Motor neuron (in vitro differentiated cells): ENCODE results near the gene TBC1D12. TPM values are rescaled to one million over a fixed set of nuclear protein-coding genes. Genes with fewer than 3 reads are reported as not detected.

Source experiments
- ATAC-seq, 8 experiments: fragments of 200-7000 bp; cut with Tn5 transposase; replicated peaks in 6 of 8; 2 replicates each; pipeline ENCODE4 v1.8.0; 2021; ENCODE audit warnings: mild to moderate bottlenecking in 8 of 8, moderate library complexity in 8 of 8
- H3K27ac ChIP-seq, 2 donors: fragments of 250-450 bp; sonication (Bioruptor Pico); 2 replicates each; pipeline ENCODE4 v1.9.0; 2021; ENCODE audit warnings: antibody characterized with exemption in 2 of 2, mild to moderate bottlenecking in 2 of 2, moderate library complexity in 1 of 2
- H3K4me1 ChIP-seq, 2 donors: fragments of 250-450 bp; sonication (Bioruptor Pico); replicated peaks in 1 of 2; 2 replicates each; pipeline ENCODE4 v1.6.1; 2021; ENCODE audit warnings: antibody characterized with exemption in 2 of 2, mild to moderate bottlenecking in 2 of 2, moderate library complexity in 1 of 2
- H3K4me3 ChIP-seq, 5 donors: fragments of 250-450 bp; sonication (Bioruptor Pico); 2 replicates each; pipeline ENCODE4 v1.9.0; 2021; ENCODE audit warnings: antibody characterized with exemption in 5 of 5, mild to moderate bottlenecking in 5 of 5, moderate library complexity in 4 of 5
- WGBS, 10 experiments: fragments of 450-650 bp; shearing (Covaris generic); methylation state at CpG; one replicate each; pipeline ENCODE4 v1.0.0; 2022; 5-methylcytosine and 5-hydroxymethylcytosine counted together
- in situ Hi-C, 9 experiments: fragments of 400-800 bp; cut with MboI; loops; one replicate each; pipeline ENCODE4 v1.15.0; 2021; ENCODE audit warnings: low sequenced_read_pairs in 9 of 9, low pct_unique_long_range_greater_than_20kb in 2 of 9; ENCODE audit not compliant: unreplicated experiment in 9 of 9
- total RNA-seq, 8 experiments: library from RNA; unstranded; fragments of 300-600 nt; gene quantifications; 2 replicates each; pipeline versions ENCODE4 v1.2.3 to v1.2.4, GENCODE V29; 2022

The TBC1D12 gene
- total RNA-seq = 10 to 100 TPM in 5 of 8 experiments, 1 to 10 TPM in 3; 8.3 to 17.0 (median 12.2) TPM

- in situ Hi-C loops = no loop called here
Measured at GRCh38 chr10:94402204-94402842, at the start of gene TBC1D12. TBC1D12 (plus strand) TSS chr10:94402541; CDS start chr10:94402614, 73 bp downstream.

GRCh38 chr10:94353336-94353735, 49.0 kb upstream of the TBC1D12 start:
- Histone ChIP-seq H3K4me3 (no peak overlapping the region), H3K4me1 (no peaks in the 10 kb centered on the region), H3K27ac (no peak overlapping the region)
- in situ Hi-C loops = no loop called here
- WGBS, 10 experiments = 87 to 100% (median 97%) methylated on average over 3 of the region's 3 CpGs; no CpG with 5 or more reads in 7 of the 10 experiments
- no peak for ATAC-seq

More at GRCh38 chr10:94402204-94402842, at the start of gene TBC1D12:
- Histone ChIP-seq H3K4me1 (peaks cover 7 to 20% of the 10 kb centered on the region in 2 donors), H3K27ac (peak within 1 kb of the TSS; percentile 83 to 86), H3K4me3 (peak within 1 kb of the TSS; percentile 87 to 100 (median 97))
- ATAC-seq = peak; percentile 81 to 94 (median 92)
- WGBS, 10 experiments = 0 to 5% (median 0%) methylated on average over 1 to 12 of the region's 56 CpGs; no CpG with 5 or more reads in 5 of the 10 experiments

- in situ Hi-C loops = no loop called here
- ATAC-seq = no peak
- WGBS, 10 experiments = 80 to 100% (median 100%) methylated on average over 1 to 2 of the region's 2 CpGs; no CpG with 5 or more reads in 1 of the 10 experiments
Measured at GRCh38 chr10:94355841-94356240, 46.5 kb upstream of the TBC1D12 start.

GRCh38 chr10:94357193-94357592, 45.1 kb upstream of the TBC1D12 start:
- 83 to 100% (median 97%) methylated on average over 1 to 3 of the region's 3 CpGs; no CpG with 5 or more reads in 3 of the 10 experiments for WGBS, 10 experiments
- no peak overlapping the region for H3K27ac ChIP-seq
- in situ Hi-C loops = no loop called here
- ATAC-seq = no peak
- H3K4me1 ChIP-seq = peaks cover 6 to 8% of the 10 kb centered on the region in 2 donors
- no peak overlapping the region for H3K4me3 ChIP-seq

More at GRCh38 chr10:94355841-94356240, 46.5 kb upstream of the TBC1D12 start:
- Histone ChIP-seq H3K4me3 (no peak overlapping the region), H3K4me1 (no peaks in the 10 kb centered on the region), H3K27ac (no peak overlapping the region)

- Histone ChIP-seq H3K4me1 (peaks cover 10 to 11% of the 10 kb centered on the region in 2 donors), H3K4me3 (no peak overlapping the region), H3K27ac (no peak overlapping the region)
- in situ Hi-C loops = no loop called here
- WGBS, 10 experiments = 0 to 69% (median 38%) methylated on average over 2 of the region's 2 CpGs; no CpG with 5 or more reads in 2 of the 10 experiments
- ATAC-seq = peak in 2 of 8 experiments; percentile 13 to 14
Measured at GRCh38 chr10:94358480-94358879, 43.9 kb upstream of the TBC1D12 start.

- no peak overlapping the region for H3K27ac ChIP-seq
- in situ Hi-C loops = no loop called here
Measured at GRCh38 chr10:94361171-94361794, 41.1 kb upstream of the TBC1D12 start.

GRCh38 chr10:94362360-94363250, 39.7 kb upstream of the TBC1D12 start, which contains the start of gene NOC3L:
NOC3L (minus strand) TSS chr10:94362939; CDS start chr10:94362838, 101 bp downstream.
- H3K27ac ChIP-seq = peak within 1 kb of the TSS in 1 of 2 donors; percentile 58
- 0 to 16% (median 0%) methylated on average over 1 to 34 of the region's 55 CpGs for WGBS, 10 experiments
- peak within 1 kb of the TSS; percentile 57 to 85 (median 78) for H3K4me3 ChIP-seq
- peaks cover 11% of the 10 kb centered on the region in 2 donors for H3K4me1 ChIP-seq
- peak; percentile 94 to 100 (median 100) for ATAC-seq
- in situ Hi-C loops = no loop called here

More at GRCh38 chr10:94361171-94361794, 41.1 kb upstream of the TBC1D12 start:
- no peak for ATAC-seq
- H3K4me3 ChIP-seq = peak overlapping the region in 2 of 5 donors; percentile 78 to 85
- 50 to 94% (median 76%) methylated on average over 3 to 4 of the region's 4 CpGs for WGBS, 10 experiments
- peaks cover 11% of the 10 kb centered on the region in 2 donors for H3K4me1 ChIP-seq

- H3K4me3 ChIP-seq = peak overlapping the region; percentile 57 to 85 (median 78)
- in situ Hi-C loops = no loop called here
- ATAC-seq = peak in 7 of 8 experiments; percentile 6 to 27 (median 20)
- peaks cover 11% of the 10 kb centered on the region in 2 donors for H3K4me1 ChIP-seq
- WGBS, 10 experiments = 0 to 83% (median 45%) methylated on average over 2 to 8 of the region's 8 CpGs
- H3K27ac ChIP-seq = no peak overlapping the region
Measured at GRCh38 chr10:94363251-94363565, 39.1 kb upstream of the TBC1D12 start.

GRCh38 chr10:94364482-94364881, 37.9 kb upstream of the TBC1D12 start:
- in situ Hi-C loops = no loop called here
- 0 to 100% (median 83%) methylated on average over 1 of the region's 1 CpG; no CpG with 5 or more reads in 3 of the 10 experiments for WGBS, 10 experiments

GRCh38 chr10:94366382-94366781, 36.0 kb upstream of the TBC1D12 start:
- ATAC-seq = no peak
- H3K27ac ChIP-seq = no peak overlapping the region
- H3K4me3 ChIP-seq = no peak overlapping the region
- peaks cover 6 to 8% of the 10 kb centered on the region in 2 donors for H3K4me1 ChIP-seq
- in situ Hi-C loops = no loop called here
- 80 to 100% (median 89%) methylated on average over 1 to 3 of the region's 3 CpGs for WGBS, 10 experiments

More at GRCh38 chr10:94364482-94364881, 37.9 kb upstream of the TBC1D12 start:
- Histone ChIP-seq H3K4me1 (peaks cover 11% of the 10 kb centered on the region in 2 donors), H3K4me3 (no peak overlapping the region), H3K27ac (no peak overlapping the region)
- peak in 2 of 8 experiments; percentile 5 to 55 for ATAC-seq

- Histone ChIP-seq H3K4me3 (no peak overlapping the region), H3K27ac (no peak overlapping the region), H3K4me1 (no peaks in the 10 kb centered on the region)
- in situ Hi-C loops = no loop called here
- 0 to 100% (median 80%) methylated on average over 1 to 2 of the region's 2 CpGs; no CpG with 5 or more reads in 2 of the 10 experiments for WGBS, 10 experiments
- no peak for ATAC-seq
Measured at GRCh38 chr10:94370501-94370900, 31.8 kb upstream of the TBC1D12 start.

GRCh38 chr10:94375374-94375773, 27.0 kb upstream of the TBC1D12 start:
- in situ Hi-C loops = no loop called here
- WGBS, 10 experiments = 0 to 100% (median 70%) methylated on average over 1 of the region's 1 CpG
- Histone ChIP-seq H3K4me3 (no peak overlapping the region), H3K27ac (no peak overlapping the region), H3K4me1 (no peaks in the 10 kb centered on the region)
- ATAC-seq = peak in 3 of 8 experiments; percentile 57 to 85 (median 78)
